ENCODE measurements around the gene UTS2B.
A peak's percentile ranks its signal among the peaks of the same experiment; 100 is the strongest.
"Not testable (repeated sequence)": the region's sequence is repeated elsewhere in the genome, so short reads cannot be mapped to it uniquely, and the experiment has no call there.

Gene UTS2B

DNA sequence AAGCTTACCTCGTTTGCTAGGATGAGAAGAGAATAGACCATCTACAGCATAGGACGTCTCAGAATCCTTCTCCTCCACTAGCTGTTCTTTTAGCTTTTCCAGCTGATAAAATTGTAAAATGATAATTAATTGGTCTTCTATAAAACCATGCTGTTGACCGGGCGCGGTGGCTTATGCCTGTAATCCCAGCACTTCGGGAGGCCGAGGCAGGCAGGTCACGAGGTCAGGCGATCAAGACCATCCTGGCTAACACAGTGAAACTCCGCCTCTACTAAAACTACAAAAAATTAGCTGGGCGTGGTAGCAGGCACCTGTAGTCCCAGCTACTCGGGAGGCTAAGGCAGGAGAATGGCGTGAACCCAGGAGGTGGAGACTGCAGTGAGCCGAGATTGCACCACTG is 55.1 kb downstream of the UTS2B start:
- not testable (repeated sequence) for DNase-seq

DNA sequence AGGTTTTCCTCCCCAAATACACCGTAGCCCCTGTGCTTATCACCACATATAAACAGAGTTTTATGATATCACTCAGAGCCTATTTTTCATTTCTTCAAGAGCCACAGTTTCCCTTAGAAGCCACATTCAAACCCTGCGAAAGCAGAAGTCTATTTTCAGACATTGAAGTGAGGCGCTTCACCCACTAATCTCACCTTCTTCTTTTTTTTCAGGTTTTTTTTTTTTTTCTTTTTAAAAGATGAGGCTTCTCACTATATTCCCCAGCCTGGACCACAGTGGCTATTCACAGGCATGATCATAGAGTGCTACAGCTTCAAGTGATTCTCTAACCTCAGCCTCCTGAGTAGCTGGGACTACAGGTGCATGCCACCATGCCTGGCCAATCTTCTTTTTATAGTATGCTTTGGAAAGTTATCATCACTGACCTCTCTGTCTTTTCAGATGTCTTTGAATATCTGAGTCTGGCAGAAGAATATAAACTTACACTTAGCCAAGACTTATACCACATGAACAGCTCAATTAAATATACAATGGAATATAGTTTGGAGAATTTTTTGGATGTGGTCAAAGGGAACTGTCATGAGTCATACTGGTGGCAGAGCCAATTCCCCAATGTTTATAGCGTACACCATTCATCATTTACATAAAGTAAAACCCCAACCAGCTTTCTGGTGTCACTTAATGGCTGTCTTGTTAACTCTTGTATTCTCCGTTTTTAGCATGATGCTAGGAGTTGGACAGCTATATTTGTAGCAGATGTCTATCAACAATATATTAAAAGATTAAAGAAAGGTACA is 60.8 kb downstream of the UTS2B start:
- DNase-seq: no peak

DNA sequence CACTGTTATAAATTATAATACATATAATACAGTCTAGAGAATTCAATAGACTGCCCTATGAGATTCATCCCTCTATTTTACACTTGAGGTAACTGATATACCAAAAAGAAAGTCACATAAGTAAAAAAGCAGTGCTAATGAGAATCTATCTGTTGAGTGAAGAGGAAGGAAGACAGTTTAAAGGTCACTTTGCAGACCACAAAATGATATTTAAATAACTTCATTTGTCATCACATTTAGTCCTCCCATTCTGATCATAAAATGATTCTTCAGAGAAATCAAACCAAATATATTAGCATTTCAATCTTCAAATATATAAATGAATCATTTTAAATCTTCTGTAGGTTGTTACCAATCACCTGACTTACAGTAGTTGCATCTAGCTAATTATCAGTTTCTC is 61.6 kb downstream of the UTS2B start:
- DNase-seq: no peak

DNA sequence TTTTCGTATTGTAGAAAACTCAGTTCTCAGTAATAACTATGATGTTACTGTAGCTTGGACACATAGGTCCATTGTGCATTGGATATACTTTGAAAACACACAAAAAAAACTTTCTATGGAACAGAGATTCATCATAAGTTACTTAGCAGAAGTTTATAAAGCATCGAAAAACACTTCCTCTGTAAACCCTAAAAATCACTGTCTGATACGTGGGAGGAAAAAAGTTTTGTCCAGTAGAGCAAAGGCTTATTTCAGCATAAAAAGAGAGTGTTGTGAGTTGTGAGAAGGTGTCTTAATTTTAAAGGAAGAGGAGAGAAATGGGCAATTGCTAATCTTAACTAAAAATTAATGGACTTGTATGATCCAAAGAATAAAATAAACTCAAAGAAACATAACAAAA is 66.5 kb downstream of the UTS2B start:
- no peak for DNase-seq

DNA sequence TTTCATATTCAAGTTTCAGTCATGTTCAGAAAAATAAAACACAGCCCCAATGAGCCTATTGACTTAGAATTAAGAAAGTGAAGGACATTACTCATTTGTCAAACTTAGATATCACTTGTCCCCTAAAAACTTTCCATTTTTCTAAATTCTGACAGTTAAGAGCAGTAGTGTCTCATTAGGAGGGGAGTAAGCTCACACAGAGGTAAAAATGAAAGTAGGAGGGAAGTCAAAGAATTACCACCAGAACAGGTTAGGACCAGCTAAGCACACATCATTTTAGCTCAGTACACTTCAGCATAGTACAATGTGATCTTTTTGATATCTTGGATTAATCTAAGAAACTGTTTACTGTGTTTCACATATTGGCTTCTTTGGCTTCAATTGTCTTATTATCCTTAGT is 67.0 kb downstream of the UTS2B start:
- DNase-seq: no peak

DNA sequence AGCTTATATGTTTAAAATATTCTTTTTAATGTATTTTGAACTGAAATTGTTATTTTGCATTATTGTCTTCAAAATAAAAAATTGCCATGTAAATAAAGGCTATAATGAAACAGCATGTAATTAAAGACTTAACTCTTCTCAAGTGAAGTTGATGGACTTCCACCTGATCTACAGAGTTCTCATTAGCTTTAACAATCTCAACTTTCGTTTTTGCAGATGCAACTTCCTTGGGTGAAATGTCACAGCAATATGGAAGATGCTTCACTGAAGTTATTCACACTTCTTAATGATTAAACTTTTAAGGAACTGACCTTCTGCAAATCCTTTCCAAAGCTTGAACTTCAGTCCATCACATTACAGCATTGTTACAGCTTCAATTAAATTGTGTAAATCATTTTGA is 67.7 kb downstream of the UTS2B start:
- no peak for DNase-seq

DNA sequence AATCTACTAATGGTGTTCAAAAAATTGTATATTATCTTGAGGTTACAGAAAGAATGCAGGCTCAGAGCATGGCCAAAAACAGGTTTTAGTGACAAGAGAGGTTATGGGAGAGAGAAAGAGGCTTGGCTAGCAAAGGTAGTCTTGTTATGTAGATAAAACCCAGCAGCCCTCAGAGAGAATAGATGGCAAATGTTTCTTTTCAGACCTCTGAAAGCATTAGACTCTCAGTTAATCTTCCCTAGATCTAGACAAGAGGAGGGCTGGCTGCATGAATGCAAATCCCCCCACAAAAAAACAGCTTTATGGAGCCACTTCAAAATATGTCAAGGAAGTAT is 69.1 kb downstream of the UTS2B start:
- no peak for DNase-seq

DNA sequence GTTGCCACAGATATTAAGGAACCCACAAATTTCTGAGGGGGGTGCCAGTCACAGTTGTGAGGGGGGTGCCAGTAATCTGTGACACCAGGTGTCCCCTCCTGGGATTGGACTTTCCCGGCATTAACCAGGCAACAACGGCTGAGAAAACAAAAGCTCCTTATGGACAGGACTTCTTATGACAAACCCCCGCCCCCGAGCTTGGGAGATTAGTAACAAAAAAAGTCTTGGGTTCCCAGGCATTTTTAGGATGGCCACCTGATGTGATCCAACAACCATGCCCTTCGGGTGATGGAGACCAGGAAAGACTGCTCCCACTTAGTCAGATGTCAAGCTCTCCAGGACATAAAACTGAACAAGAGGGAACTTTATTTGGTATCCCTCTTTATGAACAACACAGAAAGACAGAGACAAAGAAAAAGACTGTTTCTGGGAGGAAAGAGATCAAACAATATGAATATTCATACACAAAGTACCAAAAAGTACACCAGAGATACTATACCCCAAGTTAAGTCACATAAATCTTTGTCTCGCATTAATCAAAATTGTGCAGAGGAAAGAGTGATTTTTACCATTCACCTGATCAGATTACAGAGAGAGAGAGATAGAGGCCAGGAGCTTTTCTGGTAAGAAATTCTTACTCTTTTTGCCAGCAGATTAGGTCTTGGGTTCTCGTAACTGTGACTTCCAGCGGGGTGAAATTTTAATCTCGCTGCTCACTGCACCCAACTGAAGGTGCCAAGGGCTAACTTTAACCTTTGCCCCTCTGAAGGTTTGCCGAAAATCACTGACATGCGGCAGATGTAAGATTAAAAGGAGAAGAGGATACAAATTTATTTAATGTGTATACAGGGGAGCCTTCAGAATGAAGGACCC is 69.7 kb downstream of the UTS2B start:
- no peak for DNase-seq

DNA sequence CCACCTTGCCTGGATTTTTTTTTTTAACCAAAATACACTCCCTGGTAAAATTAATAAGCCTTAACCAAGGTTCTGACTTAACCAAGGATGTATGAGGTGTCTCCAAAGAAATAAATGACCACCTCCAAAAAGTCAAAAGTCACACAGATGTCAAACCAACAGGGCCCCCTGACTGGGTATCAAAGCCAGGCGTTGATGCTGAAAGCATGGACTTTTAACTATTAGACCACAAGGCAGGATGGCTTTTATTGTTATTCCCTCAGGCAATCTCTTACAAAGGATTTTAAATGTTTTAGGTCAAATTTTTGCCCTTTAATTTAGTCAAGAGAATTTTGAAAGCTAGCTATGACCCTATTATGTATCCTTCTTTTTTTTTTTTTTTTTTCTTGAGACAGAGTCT is 70.8 kb downstream of the UTS2B start:
- no peak for DNase-seq

DNA sequence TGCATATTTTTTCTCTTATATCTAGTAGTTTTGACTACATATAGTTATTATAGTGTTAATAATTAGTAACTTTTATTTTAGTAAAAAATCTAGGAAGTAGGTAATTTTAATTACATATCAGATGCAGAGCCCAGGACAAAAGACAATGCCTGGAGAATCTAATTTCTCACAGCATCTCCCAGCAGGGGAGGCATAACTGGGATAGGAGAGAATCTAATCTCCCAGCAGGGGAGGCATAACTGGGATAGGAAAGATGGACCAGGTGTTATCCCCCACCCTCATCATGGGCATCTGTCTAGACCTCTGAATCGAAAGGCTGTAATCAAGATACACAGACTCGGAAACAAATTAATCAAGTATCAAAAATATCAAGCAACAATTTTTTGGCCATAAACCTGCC is 73.0 kb downstream of the UTS2B start:
- DNase-seq: no peak

DNA sequence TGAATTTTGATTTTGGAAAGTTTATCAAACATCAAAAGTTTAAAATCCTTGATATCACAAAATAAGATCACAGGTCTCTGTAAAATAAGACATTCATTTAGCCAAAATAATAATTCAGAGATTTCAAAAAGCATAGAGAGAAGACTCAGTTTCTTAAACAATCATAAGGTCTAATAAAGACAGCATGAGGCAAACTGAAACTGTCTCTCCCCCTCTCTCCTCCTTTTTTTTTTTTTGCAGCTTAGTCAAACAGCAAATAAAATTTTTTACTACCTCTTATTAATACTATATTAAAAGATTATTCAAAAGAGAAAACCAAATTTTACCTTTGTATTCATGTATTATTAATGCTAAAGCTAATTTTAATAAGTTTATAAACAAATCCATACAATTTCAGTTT is 73.9 kb downstream of the UTS2B start:
- DNase-seq: no peak

DNA sequence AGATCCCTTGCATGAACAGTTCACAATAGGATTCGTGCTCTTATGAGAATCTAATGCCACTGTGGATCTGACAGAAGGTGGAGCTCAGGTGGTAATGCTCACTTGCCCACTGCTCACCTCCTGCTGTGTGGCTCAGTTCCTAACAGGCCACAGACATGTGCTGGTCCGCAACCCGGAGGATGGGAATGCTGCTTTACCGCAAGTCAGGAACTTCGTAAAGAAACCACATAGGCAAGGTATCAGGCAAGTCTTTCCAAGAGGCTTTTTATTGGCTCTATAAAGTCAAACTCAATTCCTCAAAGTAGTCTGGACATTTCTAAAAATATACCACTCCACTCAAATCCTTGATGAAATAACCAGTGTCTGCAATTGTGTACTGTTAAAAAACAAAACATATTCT is 75.2 kb downstream of the UTS2B start:
- DNase-seq: peak; percentile 74

DNA sequence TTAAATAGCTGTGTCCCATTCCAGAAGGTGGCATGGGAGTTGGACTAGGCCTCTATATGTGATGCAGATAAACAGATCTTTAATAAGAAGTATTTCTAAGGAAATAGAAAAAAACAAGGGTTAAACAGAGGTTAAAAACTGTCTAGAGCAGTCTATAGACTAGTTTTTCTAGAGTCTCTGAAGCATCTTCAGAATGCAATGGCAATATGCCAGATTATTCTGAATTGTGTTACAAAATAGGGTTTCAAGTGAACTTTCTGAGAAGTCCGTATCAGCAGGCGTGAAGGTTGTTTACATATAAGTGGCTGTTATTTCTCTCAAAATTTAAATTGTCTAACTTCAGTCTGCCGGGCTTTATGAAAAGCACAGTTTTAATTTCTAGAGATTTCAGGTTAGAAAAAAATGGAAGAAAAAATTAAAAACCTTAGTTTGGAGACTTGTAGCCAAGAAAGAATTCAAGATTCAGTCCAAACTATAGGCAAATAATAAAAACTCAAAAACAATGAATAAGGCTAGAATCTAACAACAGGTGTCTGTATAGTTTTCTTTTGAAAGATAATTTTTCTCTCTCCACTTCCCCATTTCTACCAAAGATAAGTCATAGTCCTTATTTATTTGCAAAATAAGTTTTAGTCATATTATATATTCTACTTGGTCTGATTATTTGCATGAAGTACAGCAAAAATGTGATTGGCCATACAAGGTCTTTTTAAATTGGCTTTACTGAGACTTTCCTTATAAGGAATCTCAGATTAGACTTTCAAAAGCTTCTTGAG is 76.0 kb downstream of the UTS2B start:
- DNase-seq: no peak

DNA sequence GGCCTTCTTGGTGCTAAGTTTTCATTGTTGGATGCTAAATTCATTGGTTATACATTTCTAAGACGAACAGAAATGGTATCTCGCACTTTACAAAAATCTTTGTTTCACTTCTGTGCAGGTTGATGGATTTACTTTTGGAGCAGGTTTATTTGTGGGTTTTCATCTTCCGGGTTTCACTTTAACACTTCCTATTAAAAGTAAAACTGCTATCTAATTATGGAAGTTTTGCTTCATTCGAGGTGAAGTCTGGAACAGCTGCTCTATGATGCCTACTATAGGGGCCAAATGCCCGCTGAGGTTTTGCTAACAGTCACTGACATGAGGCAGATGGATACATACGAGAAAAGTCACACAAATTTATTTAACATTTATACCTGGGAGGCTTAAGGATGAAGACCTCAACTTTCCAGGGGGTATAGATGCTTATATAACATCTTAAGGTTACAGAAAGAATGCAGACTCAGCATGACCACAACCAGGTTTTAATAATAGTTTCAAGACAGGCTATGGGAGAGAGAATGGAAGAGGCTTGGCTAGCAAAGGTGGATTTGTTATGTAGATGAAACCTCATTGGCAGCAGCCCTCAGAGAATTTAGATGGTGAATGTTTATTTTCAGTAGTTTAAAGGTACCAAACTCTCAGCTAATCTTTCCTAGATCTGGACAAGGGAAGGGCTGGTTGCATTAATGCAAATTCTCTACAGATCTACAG is 77.1 kb downstream of the UTS2B start:
- DNase-seq: no peak

DNA sequence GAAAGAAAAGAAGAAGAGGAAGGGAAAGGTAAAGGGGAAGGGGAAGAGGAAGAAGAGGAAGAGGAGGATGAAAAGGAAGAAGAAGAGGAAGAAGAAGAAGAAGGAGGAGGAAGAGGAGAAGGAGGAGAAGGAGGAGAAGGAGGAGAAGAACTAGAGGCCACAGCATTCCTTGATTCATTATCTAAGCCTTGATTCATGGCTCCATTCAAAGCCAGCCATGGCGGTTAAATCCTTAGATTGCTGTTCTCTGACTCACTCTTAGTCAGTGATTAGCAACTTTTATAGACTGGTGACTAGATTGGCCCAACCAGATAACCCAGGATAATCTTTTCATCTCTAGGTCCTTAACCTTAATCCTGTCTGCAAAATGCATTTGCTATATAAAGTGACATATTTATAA is 83.7 kb downstream of the UTS2B start:
- DNase-seq: peak; percentile 76

DNA sequence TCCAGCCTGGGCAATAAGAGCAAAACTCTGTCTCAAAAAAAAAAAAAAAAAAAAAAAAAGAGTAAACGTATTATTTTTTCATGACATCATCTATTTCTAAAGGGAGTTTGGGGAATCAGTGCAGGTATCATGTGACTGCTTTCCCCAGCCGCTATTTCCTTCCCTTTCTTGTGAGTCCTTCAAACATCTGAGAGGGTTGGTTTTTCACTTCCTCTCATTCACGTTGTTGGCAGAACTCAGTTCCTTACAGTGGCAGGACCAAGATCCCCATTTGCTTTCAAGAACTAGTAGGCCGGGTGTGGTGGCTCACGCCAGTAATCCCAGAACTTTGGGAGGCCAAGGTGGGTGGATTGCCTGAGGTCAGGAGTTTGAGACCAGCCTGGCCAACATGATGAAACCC is 84.3 kb downstream of the UTS2B start:
- not testable (repeated sequence) for DNase-seq

DNA sequence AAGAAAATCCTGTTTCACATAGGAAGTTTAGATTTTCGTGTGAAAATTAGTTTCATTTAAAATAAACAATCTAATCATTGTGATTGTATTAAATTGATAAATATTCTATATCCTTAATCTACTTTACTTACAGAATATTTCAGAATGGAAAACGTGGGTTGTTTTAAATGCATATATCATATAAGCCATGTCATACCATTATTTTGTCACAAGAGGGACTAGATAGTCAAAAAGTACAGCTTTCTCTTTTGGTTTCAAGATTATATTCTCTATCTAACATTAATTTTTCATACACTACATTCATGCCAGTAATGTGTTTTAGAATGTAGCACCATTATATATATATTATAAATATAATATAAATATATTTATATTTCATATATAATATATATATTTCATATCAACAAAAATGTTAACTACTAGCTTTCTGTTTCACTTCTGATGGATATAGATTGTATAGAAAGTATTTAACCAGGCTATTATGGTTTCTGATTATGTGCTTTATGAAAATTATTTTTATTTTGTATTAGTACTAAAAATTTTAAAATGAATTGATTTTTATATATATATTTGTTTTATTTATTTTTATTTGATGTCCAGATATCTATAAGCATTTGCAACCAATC is 86.0 kb downstream of the UTS2B start:
- no peak for DNase-seq

DNA sequence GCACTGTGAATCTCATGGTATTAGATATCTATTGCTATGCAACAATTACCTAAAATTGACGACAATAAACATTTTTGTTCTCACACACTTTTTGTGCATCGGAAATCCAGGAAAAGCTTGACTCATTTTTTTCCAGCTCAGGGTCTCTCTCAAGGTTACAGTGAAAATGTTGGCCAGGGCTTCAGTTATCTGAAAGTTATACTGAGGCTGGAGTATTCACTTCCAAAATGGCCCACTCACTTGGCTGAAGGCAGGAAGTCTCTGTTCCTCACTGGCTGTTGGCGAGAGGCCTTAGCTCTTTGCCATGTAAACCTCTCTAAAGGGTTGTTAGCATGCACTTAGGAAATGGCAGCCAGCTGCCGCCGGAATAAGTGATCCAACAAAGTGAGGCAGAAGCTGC is 89.8 kb downstream of the UTS2B start:
- no peak for DNase-seq

DNA sequence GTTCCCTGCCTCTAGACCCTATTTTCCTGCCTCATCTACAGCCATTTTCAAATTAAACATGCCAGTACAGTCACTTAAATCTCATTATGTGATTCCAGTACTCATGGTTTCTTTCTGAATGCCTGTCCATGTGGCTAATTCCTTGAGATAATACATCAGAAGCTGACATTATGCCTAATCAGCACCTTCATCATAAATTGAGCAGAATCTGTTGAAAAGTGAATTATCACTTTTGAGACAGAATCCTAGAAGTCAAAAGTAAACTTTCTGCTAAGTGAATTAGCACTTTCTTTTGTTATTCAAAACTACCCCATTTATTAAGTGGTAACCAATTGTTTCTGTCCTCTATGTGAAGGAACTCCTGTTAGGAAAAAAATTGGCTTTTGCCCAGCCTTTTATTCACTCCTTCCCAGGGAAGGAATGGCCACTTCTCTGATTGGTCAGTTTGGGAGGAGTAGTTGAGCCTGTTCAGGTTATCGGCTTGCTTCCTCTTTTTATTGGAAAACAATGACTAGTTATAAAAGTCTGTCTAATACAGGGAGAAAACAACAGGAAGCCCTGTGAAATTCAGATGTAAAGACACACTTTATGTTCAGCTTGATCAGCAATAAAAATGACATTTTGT is 90.8 kb downstream of the UTS2B start:
- no peak for DNase-seq

DNA sequence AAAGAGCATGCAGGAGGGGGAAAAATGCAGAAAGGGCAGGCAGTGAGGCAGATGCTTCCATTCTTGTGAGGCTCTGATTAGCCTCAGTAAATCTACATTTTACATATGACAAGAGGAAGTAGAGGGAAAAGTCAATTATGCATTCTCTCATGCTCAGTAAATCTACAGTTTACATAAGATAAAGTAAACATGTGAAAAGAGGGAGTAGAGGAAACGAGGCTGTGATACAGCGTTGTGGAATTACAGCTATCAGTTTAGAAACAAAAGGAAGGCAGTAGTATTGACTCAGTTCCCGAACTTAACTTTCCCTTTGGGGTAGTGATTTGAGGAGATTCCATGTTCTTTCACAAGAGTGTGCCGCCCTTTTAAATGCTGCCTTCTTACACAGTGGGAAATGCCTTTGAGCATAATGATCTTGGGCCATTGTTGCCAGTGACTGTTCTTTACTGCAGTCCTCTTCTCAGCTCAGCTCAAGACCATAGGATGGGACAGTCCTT is 92.0 kb downstream of the UTS2B start:
- DNase-seq: no peak

DNA sequence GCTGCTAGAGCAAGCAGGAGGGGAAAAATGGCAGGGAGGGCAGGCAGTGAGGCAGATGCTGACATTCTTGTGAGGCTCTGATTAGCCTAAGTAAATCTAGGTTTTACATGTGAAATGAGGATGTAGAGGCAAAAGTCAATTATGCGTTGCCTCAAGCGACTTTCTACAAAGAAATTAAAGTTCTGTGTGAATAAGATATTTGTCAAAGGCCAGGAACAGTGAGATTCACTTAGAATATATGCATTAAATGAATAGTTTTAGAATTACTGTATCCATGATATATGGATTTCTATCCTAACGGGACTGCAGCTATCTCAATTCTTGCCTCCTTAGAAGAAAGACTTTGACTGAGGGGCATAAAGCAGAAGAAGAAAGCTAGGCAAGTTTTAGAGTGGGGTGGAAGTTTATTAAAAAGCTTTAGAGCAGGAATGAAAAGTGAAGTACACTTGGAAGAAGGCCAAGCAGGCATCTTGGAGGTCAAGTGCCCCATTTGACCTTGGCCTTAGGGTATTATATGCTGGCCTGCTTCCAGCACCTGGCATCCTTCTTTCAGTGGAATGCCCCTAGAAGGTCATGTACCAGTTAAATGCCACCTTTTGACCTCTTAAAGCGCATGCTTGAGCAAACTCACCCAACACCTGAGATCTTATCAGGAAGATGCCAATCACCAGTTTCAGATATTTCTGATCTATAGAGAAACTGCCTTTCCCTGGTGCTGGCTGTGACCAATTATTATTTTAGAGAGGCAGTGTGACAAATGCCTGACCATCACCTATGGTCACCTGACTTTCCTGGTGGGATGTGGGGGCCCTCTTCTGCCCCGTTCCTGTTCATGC is 93.1 kb downstream of the UTS2B start:
- DNase-seq: no peak
